Central memory CD4-positive, alpha-beta T cell (primary cell): ENCODE measurements around the gene LAMB4.

ENCODE experiments used
- DNase-seq: peaks from one replicate; pipeline ENCODE4 v3.0.0; 2022

Gene LAMB4

DNA sequence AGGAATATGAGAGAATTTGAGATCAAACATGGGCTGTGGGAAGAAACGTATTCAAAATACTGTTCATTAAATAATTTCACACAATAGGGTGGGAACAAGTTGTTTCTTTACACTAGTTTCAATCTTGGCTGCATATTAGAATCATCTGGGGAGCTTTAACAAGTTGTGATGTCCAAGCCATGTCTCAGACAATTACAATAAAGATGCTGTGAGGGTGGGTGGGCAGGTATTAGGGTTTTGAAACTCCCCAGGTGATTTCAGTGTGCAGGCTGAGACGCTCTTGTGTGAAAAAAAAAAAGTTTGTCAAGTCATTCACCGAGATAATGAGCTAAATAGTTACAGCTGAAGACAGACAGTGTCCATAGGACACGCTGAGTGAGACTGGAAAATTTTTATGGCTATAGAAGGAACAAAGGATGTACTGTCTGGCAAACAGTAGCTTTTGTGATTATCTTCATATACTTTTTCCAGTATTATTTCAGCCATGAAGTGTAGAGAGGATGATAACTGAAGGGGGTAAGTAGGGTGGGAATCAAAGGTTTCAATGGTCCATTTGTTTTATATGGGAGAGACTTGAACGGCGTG, 12.6 kb upstream of the LAMB4 start:
- DNase-seq = no peak

DNA sequence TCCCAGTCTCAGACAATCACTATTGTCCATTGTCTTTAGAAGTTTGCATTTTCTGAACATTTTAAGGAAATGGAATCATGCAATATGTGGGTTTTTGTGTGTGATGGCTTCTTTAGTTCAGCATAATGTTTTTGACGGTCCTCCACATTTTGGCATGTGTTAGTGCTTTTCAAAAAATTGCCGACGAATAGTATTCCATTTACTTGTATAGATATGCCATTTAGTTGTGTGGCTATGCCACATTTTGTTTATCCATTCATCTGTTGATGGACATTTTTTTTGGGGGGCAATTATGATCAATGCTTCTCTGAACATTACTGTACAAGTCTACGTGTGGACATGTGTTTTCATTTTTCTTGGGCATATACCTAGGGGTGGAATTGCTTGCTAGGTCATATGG, 12.0 kb upstream of the LAMB4 start:
- DNase-seq = no peak

DNA sequence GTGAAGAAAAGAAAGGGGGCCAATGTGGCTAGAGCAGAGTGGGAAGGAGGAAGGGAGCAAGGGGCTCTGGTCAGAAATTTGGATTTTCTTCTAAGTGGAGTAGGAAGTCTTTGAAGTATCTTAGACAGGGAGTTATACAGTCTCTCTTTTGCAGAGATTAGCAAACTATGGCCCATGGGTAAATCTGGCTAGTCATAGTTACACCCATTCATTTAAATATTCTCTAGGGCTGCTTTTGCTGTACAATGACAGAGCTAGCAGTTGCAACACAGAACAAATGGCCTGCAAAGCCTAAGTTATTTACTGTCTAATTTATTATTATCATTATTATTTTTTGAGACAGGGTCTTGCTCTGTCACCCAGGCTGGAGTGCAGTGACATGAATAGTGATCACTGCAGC, 10.5 kb upstream of the LAMB4 start:
- DNase-seq = no peak

DNA sequence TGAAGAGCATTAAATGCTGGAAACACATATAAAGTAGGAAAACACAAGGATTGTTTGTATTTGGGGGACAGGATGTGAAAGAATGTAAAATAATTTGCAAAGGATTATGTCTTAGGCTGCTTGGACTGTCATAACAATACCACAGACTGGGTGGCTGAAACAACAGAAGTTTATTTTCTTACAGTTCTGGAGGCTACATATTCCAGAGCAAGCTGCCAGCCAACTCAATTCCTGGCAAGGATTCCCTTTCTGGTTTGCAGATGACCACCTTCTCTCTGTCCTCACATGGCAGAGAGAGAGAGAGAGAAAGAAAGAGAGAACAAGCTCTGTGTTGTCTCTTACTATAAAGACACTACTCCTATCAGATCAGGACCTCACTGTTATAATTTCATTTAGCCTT, 8.8 kb upstream of the LAMB4 start:
- DNase-seq = no peak

DNA sequence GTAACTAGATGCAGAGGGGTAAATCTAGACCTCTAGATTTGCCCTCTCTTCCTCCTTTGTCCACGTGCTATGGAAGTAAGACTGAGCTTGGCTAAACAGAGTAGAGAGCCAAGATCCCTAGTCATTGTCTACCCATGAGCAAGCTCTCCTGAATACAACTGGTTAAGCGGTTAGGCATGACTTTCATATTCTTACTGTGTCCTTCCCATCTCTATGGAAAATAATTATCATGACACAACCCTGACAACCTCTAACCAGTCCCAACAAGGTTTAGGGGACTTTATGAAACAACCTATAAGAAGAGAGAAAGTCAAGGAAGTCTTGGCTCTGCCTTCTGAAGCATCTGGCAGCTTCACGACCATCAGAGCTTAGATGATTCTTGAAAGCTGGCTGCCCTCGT, 7.8 kb upstream of the LAMB4 start:
- no peak for DNase-seq

DNA sequence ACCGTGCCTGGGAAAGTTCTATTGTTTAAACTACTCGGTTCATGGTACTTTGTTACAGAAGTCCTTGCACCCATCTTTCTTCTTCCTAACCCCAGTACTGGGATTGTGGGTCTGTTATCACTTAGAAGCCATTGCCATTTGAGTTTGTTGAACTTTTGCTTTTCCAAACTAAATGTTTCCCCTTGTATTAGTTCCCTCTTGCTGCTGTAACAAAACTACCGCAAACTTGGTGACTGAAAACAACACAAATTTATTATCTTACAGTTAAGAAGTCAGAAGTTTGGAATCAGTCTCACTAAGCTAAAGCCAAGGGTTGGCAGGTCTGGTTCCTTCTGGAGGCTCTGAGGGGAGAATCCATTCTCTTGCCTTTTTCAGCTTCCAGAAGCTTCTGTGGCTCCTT, 6.9 kb upstream of the LAMB4 start:
- no peak for DNase-seq

DNA sequence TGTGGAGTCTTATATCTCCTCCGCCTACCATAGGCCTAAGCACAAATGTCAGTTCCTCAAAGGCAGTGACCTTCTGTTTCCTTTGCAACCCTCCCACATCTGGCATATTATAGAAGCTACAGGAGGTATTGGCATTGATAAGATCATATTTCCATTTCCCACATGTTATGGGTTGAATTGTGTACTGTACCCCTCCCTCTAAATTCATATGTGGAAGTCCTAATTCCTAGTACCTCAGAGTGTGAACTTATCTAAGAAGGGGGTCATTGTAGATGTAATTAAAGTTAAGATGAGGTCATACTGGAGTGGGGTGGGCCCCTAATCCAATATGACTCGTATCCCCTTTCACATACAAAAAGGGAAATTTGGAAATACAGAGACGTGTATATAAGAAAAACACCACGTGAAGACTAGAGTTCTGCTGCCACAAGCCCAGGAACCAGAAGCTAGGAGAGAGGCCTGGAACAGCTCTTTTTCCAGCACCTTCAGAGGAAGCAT, 6.1 kb upstream of the LAMB4 start:
- DNase-seq = no peak

DNA sequence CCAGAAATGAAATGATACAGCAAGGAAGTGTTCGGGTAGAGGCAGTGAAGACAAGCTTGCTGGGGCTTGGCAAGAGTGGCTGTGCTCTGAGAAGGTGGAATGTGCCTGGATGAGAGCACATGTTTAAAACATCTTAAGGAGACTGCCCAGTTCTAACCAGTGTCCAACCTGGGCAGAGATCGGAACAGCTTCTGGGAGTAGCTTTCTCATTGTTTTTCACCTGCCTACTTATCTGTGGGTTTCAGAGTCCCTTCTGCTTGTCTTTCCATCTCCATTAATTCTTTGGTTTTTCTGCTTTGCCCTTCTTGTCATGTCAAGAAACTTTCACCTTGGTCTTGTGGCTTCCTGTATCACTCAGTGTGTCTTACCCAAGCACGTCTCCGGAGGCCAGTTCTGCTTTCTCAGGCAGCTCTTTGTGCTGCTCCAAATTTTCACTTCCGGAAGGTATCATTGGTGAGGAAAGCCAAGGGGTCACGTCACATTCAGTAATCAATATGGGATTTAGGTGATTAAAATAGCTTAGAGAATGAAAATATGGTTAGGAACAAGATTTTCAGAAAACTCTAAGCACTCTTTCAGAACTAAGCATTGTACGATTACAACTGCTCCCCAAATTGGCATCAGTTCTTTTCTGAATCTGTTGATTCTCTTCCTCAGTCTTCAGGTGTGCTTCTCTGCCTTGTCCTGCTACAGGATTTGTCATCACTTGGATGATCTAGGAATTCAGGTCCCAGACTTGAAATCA, 5.5 kb upstream of the LAMB4 start:
- no peak for DNase-seq

DNA sequence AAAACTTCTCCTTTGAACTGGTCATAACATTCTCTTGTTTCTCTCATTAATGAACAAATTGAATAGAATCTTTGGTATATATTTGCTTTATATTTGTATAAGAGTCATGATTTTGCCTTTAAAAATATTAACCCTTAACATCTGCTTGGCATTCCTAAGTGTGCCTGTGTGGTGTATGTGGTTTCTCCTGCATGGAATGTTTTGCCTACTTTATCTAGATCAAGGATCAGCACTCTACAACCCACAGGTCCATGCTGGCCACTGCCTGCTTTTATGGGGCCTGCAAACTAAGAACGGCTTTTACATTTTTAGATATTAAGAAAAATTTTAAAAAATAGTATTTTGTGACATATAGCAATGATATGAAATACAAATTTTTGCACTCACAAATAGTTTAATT, 4.3 kb upstream of the LAMB4 start:
- no peak for DNase-seq

DNA sequence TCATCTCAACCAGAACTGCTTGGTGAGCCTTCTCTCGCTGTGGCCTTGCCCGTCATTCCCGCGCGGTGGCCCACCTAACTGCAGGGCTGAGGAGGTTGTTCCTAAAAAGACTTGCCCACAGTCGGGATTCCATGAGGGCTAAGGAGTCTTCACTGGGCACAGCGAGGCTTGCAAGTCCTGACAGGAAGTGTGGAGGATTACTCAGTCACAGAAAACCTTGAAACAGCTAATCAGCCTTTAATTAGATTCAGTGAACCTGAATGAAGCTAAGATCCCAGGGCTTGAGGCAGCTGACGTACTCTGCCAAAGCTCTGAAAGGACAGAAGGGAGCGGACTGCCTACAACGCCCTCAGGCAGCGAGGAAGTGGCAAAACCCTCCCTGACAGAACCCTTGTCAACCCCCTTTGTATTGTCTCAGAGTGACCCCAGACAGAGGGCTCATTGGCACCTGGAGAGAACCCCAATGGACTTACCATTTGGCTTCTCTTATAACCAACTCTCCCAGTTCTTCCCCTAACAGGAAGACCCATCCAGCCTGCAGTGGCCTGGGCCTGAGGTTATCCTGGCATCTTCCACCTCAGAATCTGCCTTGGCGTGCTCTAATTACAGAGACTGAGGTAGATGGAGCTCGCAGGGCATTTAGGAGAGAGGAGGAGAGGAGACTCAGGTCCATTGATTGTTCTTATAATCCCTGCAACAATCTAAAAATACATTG, 2.5 kb upstream of the LAMB4 start:
- no peak for DNase-seq

DNA sequence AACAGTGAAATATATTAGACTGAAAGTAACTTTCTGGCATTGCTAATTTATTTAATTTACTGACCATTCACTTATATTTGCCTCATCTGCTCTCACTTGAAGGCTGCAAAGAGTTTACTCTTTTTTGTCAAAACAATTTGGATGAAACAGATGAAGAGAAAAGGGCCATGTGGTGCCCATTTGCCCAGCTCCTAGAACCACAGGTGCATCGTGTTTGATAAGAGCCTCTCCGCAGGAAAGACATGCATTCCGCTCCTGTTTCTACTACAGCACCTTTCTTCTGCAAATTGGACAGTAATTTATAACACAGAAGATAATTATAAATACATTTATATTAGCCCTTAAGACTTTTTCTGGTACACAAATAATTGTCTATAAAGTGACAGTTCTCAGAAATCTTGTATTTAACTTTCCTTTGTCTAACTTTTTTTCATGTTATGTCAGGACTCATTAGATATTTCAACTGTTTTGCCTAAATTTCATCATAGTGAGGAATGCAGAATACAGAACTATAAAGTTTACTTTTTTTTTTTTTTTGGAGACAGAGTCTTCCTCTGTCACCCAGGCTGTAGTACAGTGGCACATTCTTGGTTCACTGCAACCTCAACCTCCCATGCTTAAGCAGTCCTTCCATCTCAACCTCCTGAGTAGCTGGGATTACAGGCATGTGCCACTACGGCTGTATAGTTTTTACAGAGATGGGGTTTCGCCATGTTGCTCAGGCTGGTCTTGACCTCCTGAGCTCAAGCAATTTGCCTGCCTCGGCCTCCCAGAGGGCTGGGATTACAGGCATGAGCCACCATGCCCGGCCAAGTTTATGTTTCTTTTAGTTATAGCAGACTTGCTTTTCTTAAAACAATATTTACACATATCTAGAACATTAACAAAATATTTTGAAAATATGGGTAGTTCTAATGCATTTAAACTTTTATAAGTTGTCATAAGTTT, 869 bp downstream of the LAMB4 start:
- no peak for DNase-seq

DNA sequence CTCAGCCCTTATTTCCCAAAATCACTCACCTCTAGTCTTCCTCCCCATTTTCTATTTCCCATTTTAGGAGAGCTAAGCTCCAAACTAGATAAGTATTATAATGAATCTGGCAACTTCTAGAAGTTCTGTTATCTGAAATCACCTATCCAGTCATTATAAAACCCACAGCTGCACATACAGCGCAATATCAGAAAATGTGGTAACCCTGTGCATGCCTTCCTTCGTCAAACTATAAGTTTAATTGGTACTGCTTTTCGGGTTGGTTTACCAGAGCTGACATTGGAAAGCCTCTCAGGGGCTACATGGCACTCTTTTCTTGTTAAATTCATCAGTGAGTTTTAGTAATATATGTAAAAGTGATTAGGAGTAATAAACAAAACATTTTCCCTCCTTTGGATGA, 1.6 kb downstream of the LAMB4 start:
- no peak for DNase-seq

DNA sequence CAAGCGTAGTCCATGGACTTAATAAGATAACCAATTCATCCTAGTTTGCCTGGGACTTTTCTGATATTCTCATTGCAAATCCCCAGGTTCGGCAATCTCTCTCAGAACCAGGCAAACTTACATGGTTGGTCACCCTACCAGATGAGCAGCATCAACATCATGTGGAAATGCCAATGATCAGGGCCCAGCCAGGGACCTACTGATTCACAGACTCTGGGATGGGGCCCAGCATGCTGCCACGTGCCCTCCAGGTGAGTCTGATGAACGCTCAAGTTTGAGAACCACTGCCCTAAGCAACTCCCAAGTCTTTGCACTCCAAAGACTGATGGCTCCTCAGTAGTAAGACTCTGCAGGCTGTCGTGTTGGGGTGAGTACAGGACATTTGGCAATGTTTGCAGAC, 2.7 kb downstream of the LAMB4 start:
- DNase-seq = no peak

DNA sequence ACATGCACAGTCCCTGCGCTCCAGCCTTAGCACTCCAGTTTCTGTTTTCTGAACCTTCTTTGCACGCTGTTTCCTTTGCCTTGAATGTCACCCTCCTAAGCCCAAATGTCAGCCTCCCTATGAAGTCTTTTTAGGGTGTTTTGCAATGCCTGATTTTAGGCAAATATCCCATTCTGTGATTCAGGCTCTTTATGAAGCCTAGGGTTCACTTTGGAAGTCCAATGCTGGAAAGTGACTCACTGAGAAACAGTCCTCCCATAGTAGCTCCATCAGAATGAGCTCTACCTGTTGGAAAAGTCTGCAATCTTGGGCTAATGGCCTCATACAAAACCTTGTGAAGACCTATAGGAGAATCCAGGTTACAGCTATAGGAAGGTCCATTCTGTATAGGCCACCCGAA, 5.3 kb downstream of the LAMB4 start:
- no peak for DNase-seq

DNA sequence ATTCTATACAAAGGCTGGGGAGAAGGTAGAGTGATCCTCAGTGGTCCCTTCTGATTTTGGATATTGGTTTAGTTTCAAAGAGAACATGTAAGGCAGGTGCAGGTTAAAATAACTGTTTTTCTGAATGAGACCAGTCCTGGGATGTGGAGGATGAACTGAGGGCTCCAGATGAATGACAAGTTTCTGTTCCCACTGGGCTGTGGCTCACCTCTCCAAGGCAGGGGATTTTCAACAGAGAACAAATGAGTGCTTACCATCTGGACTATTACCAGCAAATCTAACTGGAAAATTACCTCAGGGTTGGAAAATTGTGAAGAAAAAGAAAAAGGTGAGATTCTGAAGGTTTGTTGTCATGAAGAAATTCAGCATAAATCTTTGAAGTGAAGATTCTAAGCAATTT, 8.0 kb downstream of the LAMB4 start:
- no peak for DNase-seq

DNA sequence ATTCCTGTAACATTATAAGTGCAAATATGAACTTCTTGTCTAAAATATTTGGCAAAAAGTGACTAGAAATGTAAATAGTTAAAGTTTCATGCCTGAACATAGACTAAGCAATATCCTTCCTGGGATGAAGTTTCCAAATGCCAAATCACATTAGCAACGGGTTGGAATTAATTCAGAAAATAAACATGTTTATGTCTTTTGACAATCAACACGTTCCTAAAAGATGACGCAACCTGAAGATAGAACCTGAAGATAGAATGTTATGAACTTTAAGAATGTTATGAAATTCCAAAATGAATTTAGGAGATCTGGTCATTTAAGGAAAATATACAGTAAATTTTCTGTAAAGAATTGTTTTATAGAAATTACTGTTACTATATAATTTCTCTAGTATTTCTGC, 9.2 kb downstream of the LAMB4 start:
- DNase-seq = no peak

DNA sequence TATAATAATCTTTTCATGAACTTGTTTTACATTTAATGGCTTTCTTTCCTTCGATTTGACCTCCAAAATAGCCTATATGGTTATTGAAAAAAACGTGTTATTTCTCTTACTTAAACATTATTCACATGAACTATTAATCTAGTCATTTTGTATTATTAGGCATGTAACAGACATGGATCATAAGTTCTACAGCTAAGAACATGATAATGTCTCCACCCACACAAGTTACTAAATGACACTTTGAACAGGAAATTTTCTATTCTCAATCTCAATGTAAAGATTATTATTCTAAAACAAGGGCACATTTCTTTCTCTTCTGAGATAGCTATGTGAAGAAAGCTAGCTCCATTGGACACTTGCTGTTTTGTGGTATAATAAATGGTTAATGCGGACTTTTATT, 10.0 kb downstream of the LAMB4 start:
- DNase-seq = no peak

DNA sequence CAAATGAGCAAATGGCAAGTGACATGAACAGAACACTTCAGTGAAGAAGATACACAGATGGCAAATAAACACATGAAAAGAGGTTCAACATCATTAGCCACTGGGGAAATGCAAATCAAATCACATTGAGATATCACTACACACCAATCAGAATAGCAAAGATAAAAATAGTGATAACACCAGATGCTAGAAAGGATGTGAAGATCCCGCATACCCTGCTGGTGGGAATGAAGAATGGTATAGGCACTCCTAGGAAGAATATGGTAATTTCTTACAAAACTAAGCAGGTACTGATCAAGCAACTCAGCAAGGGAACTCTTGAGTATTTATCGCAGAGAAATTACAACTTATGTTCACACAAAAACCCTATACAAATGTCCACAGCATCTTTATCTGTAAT, 11.2 kb downstream of the LAMB4 start:
- DNase-seq = no peak

DNA sequence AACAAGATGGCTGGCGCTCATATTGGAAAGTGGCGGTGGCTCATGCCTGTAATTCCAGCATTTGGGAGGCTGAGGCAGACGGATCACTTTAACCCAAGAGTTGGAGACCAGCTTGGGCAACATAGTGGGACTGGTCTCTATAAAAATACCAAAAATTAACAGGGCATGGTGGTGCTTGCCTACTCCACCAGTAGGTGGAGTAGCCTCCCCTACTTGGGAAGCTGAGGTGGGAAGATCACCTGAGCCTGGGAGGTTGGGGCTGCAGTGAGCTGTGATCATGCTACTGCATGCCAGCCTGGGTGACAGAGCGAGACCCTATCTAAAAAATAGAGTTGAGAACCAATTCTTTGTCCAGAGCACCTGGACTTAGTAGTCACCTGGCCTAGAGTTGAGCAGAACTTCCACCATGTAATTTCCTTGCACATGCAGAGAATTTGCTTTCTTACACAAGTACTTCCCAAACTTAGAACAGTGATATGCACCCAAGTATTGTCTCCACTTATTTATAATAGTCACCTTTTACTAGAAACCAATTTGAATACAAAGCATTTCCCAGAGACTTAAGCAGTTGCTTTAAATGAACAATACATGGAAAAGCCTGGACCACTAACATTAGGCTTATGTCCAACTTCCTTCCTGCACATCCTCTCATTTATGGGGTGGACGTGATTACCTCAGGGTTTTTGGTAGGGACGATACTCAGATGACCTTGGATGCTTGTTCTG, 15.9 kb downstream of the LAMB4 start:
- DNase-seq = no peak

DNA sequence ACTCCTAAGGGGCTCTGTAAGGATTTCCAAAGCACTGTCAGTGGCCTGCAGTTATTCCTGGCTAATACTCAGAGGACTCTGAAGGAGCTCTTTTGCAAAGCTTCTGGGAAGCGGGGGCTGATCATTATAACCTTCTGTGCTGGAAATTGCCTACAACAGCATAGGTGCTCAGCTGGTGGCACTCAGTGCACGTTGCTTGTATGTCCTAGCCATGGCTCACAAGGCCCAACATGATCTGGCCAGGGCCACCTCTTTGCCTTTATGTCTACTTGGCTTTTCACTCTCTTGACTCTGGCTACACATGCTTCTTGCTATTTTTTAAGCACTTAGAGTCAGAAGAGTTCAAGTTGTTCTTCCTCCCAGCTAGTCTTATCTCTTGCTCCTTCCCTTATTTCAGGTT, 17.5 kb downstream of the LAMB4 start:
- DNase-seq = no peak

DNA sequence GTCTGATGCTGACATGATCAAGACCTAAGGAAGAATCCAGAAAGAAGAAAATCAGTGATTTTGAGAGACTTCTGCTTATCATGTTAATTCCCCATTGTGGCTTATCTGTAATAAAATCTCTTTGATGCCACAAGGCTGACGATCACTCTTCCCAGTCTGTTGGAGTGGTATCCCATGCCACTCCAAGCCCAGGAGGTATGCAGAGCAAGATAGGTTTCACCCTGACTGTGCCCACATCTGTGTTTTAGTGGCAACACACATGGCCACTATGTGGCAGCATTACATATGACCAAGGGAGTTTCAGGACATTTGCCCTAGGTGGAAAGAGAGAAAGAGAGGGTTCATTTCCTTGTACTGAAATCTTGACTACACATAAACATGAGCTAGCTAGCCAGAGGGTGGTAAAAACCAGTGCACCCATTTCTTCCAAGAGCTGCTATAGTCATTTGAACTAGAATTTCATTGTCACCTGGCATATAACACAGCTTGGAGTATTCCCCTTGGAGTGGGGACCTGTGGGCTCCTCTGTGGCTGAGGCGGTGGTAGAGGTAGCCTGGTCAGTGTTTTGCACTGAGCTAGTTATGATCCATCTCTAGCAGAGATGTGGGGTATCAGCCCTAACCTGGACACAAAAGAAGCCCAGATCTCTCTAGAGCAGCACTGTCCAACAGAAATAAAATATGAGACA, 20.8 kb downstream of the LAMB4 start:
- no peak for DNase-seq

DNA sequence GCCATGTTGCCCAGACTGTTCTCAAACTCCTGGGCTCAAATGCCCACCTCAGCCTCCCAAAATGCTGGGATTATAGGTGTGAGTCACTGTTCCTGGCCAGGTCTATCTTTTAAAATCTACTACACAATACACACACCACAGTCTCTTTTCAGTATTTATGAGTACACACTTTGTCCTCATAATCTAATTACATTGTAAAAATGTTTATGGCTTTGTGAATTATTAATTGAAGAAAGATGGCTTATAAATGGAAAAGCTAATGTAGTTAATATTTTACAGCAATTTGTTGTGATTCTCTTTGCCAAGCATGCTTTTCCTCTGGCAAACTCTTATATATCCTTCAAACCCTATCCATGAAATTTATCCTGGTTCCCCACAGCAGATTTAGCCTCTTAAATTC, 22.0 kb downstream of the LAMB4 start:
- no peak for DNase-seq
